HepG2 (cell line): Measurements from ENCODE around the gene ANAPC2. TPM values are rescaled to one million over a fixed set of nuclear protein-coding genes. Genes with fewer than 3 reads are reported as not detected.
A peak's percentile ranks its signal among the peaks of the same experiment; 100 is the strongest.

Experiments
- FOSL2 ChIP-seq: sonication (generic); formaldehyde crosslinking; IDR thresholded peaks from 2 replicates; pipeline ENCODE4 v1.4.0; 2020; ENCODE audit warnings: missing genetic modification reagents
- KAT7 ChIP-seq: IDR thresholded peaks from 2 replicates; pipeline ENCODE4 v1.6.1; 2018; ENCODE audit warnings: borderline replicate concordance, missing compliant biosample characterization
- PCBP2 ChIP-seq: fragments of 200-400 bp; formaldehyde crosslinking; optimal IDR thresholded peaks from 2 replicates; pipeline ENCODE3; 2018; ENCODE audit warnings: low read length, low read depth; ENCODE audit not compliant: poor library complexity, severe bottlenecking
- RARG ChIP-seq: sonication (generic); formaldehyde crosslinking; IDR thresholded peaks from 2 replicates; pipeline ENCODE4 v1.4.0; 2020; ENCODE audit warnings: low read depth, mild to moderate bottlenecking, missing genetic modification reagents
- RXRB ChIP-seq: IDR thresholded peaks from 2 replicates; pipeline ENCODE4 v1.6.1; 2016; ENCODE audit warnings: borderline replicate concordance, missing genetic modification reagents, missing compliant biosample characterization
- TARDBP ChIP-seq: sonication (generic); formaldehyde crosslinking; IDR thresholded peaks from 2 replicates; pipeline ENCODE4 v1.8.0; 2022; ENCODE audit warnings: mild to moderate bottlenecking, missing genetic modification reagents
- THYN1 ChIP-seq: sonication (generic); formaldehyde crosslinking; IDR thresholded peaks from 2 replicates; pipeline ENCODE4 v1.8.1; 2023; ENCODE audit warnings: low read depth, mild to moderate bottlenecking, moderate library complexity, missing genetic modification reagents, borderline replicate concordance
- ZNF12 ChIP-seq: sonication (generic); formaldehyde crosslinking; IDR thresholded peaks from 2 replicates; pipeline ENCODE4 v1.5.0; 2020; ENCODE audit warnings: missing genetic modification reagents
- ZNF124 ChIP-seq: sonication (generic); formaldehyde crosslinking; IDR thresholded peaks from 2 replicates; pipeline ENCODE4 v1.4.0; 2020; ENCODE audit warnings: missing genetic modification reagents
- ZNF329 ChIP-seq: sonication (generic); formaldehyde crosslinking; IDR thresholded peaks from 2 replicates; pipeline ENCODE4 v1.9.0; 2021; ENCODE audit warnings: low read depth, mild to moderate bottlenecking, missing genetic modification reagents
- ZNF484 ChIP-seq: sonication (generic); formaldehyde crosslinking; IDR thresholded peaks from 2 replicates; pipeline ENCODE4 v1.5.1; 2020; ENCODE audit warnings: mild to moderate bottlenecking, low read depth, missing genetic modification reagents, borderline replicate concordance
- ZZZ3 ChIP-seq: sonication (generic); formaldehyde crosslinking; IDR thresholded peaks from 2 replicates; pipeline ENCODE4 v1.4.0; 2020; ENCODE audit warnings: missing genetic modification reagents, mild to moderate bottlenecking, borderline replicate concordance
- polyA plus RNA-seq, 8 experiments: library from polyadenylated mRNA; depleted of rRNA in 3 of 8; stranded (reverse) in 7 of 8; unstranded in 1 of 8; fragments of >200 nt; fragmentation: Illumina TruSeq in 4 of 8; extraction: Trizol in 4 of 8; gene quantifications; 2 replicates each; pipeline versions ENCODE4 v1.2.1 to v1.2.3, GENCODE V29; 2011 to 2016; ENCODE audit warnings: low read depth in 4 of 8, missing spikeins in 1 of 8, mixed read lengths in 1 of 8; ENCODE audit not compliant: insufficient read depth in 1 of 8
- total RNA-seq, 5 experiments: library from RNA; depleted of rRNA; stranded (reverse); fragments of >200 nt; fragmentation: Illumina TruSeq; extraction: Trizol; gene quantifications; 2 replicates each; pipeline ENCODE4 v1.2.3, GENCODE V29; 2016; ENCODE audit warnings: low read depth in 1 of 5
- TF ChIP-seq, protein P1 (sequence below): sonication (generic); formaldehyde crosslinking; IDR thresholded peaks from 2 replicates; pipeline ENCODE4 v1.4.0; 2020; ENCODE audit warnings: missing genetic modification reagents
- TF ChIP-seq, protein P2 (sequence below): sonication (generic); formaldehyde crosslinking; IDR thresholded peaks from 2 replicates; pipeline ENCODE4 v1.5.0; 2020; ENCODE audit warnings: mild to moderate bottlenecking, missing genetic modification reagents, borderline replicate concordance
- TF ChIP-seq, protein P3 (sequence below): sonication (generic); formaldehyde crosslinking; IDR thresholded peaks from 2 replicates; pipeline ENCODE4 v1.4.0; 2020; ENCODE audit warnings: missing genetic modification reagents, borderline replicate concordance

ANAPC2 gene
- total and polyA plus RNA-seq, 2 of the 13 experiments (the other 11 are each of a cell fraction or from before 2014, with no cell fraction given) = 12.3 to 15.4 TPM

DNA sequence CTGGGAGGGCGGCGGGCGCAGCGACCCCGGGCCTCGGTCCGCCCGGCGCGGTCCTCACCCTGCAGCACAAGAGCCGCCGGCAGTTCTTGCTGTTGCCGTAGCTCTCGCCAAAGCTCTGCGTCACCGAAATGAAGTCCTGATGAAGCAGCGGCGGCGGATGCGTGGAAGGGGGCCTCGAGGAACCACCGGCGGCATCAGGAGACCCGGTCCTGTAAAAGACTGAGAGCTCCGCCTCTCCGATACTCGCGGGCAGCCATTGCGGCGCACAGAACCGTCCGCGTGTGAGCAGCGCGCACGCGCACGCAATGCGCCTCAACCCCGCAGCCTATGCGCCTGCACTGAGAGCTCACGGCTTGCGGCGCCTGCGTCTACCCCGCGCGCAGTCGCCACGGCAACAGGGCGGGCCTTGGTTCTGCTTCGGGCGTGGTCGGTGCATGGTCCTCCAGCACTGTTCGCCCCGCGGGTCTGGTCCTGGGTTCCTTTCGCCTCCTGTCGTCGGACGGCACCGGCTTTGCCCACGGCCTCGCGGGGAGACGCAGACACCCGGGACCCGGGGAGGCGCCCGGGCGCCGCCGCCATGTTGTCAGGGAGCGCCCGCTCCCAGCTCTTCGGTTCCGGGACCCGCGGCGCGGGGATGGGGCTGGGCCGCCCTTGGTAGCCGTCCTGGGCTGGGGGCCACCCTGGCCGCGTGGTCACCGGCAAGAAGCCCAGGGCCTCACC lies 58.7 kb downstream of the ANAPC2 start (continued):
- TF ChIP-seq ZNF124 (CRISPR knock-in tag) = no peak; the same call in 1 of the 2 replicates
- TF ChIP-seq THYN1 (CRISPR knock-in tag) = no peak
- TF ChIP-seq, protein P1, sequence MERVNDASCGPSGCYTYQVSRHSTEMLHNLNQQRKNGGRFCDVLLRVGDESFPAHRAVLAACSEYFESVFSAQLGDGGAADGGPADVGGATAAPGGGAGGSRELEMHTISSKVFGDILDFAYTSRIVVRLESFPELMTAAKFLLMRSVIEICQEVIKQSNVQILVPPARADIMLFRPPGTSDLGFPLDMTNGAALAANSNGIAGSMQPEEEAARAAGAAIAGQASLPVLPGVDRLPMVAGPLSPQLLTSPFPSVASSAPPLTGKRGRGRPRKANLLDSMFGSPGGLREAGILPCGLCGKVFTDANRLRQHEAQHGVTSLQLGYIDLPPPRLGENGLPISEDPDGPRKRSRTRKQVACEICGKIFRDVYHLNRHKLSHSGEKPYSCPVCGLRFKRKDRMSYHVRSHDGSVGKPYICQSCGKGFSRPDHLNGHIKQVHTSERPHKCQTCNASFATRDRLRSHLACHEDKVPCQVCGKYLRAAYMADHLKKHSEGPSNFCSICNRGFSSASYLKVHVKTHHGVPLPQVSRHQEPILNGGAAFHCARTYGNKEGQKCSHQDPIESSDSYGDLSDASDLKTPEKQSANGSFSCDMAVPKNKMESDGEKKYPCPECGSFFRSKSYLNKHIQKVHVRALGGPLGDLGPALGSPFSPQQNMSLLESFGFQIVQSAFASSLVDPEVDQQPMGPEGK = no peak
- no peak for TF ChIP-seq FOSL2 (CRISPR knock-in tag)
- TF ChIP-seq RARG (CRISPR knock-in tag) = no peak
- TF ChIP-seq, protein P2, sequence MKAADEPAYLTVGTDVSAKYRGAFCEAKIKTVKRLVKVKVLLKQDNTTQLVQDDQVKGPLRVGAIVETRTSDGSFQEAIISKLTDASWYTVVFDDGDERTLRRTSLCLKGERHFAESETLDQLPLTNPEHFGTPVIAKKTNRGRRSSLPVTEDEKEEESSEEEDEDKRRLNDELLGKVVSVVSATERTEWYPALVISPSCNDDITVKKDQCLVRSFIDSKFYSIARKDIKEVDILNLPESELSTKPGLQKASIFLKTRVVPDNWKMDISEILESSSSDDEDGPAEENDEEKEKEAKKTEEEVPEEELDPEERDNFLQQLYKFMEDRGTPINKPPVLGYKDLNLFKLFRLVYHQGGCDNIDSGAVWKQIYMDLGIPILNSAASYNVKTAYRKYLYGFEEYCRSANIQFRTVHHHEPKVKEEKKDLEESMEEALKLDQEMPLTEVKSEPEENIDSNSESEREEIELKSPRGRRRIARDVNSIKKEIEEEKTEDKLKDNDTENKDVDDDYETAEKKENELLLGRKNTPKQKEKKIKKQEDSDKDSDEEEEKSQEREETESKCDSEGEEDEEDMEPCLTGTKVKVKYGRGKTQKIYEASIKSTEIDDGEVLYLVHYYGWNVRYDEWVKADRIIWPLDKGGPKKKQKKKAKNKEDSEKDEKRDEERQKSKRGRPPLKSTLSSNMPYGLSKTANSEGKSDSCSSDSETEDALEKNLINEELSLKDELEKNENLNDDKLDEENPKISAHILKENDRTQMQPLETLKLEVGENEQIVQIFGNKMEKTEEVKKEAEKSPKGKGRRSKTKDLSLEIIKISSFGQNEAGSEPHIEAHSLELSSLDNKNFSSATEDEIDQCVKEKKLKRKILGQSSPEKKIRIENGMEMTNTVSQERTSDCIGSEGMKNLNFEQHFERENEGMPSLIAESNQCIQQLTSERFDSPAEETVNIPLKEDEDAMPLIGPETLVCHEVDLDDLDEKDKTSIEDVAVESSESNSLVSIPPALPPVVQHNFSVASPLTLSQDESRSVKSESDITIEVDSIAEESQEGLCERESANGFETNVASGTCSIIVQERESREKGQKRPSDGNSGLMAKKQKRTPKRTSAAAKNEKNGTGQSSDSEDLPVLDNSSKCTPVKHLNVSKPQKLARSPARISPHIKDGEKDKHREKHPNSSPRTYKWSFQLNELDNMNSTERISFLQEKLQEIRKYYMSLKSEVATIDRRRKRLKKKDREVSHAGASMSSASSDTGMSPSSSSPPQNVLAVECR = peak; percentile 93; the same call in 1 of the 2 replicates
- TF ChIP-seq, protein P3, sequence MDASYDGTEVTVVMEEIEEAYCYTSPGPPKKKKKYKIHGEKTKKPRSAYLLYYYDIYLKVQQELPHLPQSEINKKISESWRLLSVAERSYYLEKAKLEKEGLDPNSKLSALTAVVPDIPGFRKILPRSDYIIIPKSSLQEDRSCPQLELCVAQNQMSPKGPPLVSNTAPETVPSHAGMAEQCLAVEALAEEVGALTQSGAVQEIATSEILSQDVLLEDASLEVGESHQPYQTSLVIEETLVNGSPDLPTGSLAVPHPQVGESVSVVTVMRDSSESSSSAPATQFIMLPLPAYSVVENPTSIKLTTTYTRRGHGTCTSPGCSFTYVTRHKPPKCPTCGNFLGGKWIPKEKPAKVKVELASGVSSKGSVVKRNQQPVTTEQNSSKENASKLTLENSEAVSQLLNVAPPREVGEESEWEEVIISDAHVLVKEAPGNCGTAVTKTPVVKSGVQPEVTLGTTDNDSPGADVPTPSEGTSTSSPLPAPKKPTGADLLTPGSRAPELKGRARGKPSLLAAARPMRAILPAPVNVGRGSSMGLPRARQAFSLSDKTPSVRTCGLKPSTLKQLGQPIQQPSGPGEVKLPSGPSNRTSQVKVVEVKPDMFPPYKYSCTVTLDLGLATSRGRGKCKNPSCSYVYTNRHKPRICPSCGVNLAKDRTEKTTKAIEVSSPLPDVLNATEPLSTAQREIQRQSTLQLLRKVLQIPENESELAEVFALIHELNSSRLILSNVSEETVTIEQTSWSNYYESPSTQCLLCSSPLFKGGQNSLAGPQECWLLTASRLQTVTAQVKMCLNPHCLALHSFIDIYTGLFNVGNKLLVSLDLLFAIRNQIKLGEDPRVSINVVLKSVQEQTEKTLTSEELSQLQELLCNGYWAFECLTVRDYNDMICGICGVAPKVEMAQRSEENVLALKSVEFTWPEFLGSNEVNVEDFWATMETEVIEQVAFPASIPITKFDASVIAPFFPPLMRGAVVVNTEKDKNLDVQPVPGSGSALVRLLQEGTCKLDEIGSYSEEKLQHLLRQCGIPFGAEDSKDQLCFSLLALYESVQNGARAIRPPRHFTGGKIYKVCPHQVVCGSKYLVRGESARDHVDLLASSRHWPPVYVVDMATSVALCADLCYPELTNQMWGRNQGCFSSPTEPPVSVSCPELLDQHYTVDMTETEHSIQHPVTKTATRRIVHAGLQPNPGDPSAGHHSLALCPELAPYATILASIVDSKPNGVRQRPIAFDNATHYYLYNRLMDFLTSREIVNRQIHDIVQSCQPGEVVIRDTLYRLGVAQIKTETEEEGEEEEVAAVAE = peak; percentile 38; the same call in 1 of the 2 replicates
- peak; percentile 23; the same call in 1 of the 2 replicates for TF ChIP-seq ZZZ3 (CRISPR knock-in tag)
- TF ChIP-seq RXRB (CRISPR knock-in tag) = peak; percentile 59
- no peak for TF ChIP-seq ZNF484 (CRISPR knock-in tag)
- 0 out of 2 replicates have a peak, but pooled peaks have one; percentile 45 for TF ChIP-seq ZNF329
- TF ChIP-seq TARDBP (CRISPR knock-in tag) = 0 out of 2 replicates have a peak, but pooled peaks have one; percentile 47
- 0 out of 2 replicates have a peak, but pooled peaks have one; percentile 21 for TF ChIP-seq ZNF12 (CRISPR knock-in tag)
- no peak for TF ChIP-seq PCBP2
- peak; percentile 30; the same call in 1 of the 2 replicates for TF ChIP-seq KAT7
